Middle frontal gyrus (tissue), 1 donor: ENCODE results near the gene PLAC1.

Source experiments
- DNase-seq: peaks from one replicate; pipeline ENCODE4 v3.0.0-alpha.2; 2015; ENCODE audit warnings: low spot score; ENCODE audit errors: extremely low spot score

PLAC1 gene

GRCh38 chrX:134670134-134670924, 12.1 kb upstream of the PLAC1 start:
- no peak for DNase-seq

GRCh38 chrX:134669378-134670098, 11.3 kb upstream of the PLAC1 start:
- DNase-seq: no peak

GRCh38 chrX:134664202-134664601, 5.9 kb upstream of the PLAC1 start:
- DNase-seq: no peak

GRCh38 chrX:134661295-134661694, 3.0 kb upstream of the PLAC1 start:
- no peak for DNase-seq

- DNase-seq: no peak
Measured at GRCh38 chrX:134660627-134661026, 2.4 kb upstream of the PLAC1 start.

GRCh38 chrX:134659761-134660160, 1.5 kb upstream of the PLAC1 start:
- no peak for DNase-seq

GRCh38 chrX:134658760-134659023, 421 bp upstream of the PLAC1 start:
- DNase-seq: no peak

- no peak for DNase-seq
Measured at GRCh38 chrX:134654398-134655012, 3.8 kb downstream of the PLAC1 start.

- no peak for DNase-seq
Measured at GRCh38 chrX:134653835-134654234, 4.4 kb downstream of the PLAC1 start.

- DNase-seq: no peak
Measured at GRCh38 chrX:134650701-134651100, 7.6 kb downstream of the PLAC1 start.

- no peak for DNase-seq
Measured at GRCh38 chrX:134649770-134650169, 8.5 kb downstream of the PLAC1 start.

- DNase-seq: no peak
Measured at GRCh38 chrX:134647477-134647877, 10.8 kb downstream of the PLAC1 start.

GRCh38 chrX:134646691-134647090, 11.6 kb downstream of the PLAC1 start:
- no peak for DNase-seq

- DNase-seq: no peak
Measured at GRCh38 chrX:134645936-134646543, 12.2 kb downstream of the PLAC1 start.

- no peak for DNase-seq
Measured at GRCh38 chrX:134642386-134642785, 15.9 kb downstream of the PLAC1 start.

- DNase-seq: no peak
Measured at GRCh38 chrX:134641346-134641745, 16.9 kb downstream of the PLAC1 start.

- no peak for DNase-seq
Measured at GRCh38 chrX:134640914-134641313, 17.4 kb downstream of the PLAC1 start.

- no peak for DNase-seq
Measured at GRCh38 chrX:134636851-134637250, 21.4 kb downstream of the PLAC1 start.

- no peak for DNase-seq
Measured at GRCh38 chrX:134634691-134635090, 23.6 kb downstream of the PLAC1 start.

- DNase-seq: no peak
Measured at GRCh38 chrX:134633832-134634231, 24.4 kb downstream of the PLAC1 start.

GRCh38 chrX:134633394-134633793, 24.9 kb downstream of the PLAC1 start:
- no peak for DNase-seq

GRCh38 chrX:134632355-134632754, 25.9 kb downstream of the PLAC1 start:
- DNase-seq: no peak
